IPS DF 19.7 (cell line): Measurements from ENCODE around the gene CENPP.

Source experiments
- DNase-seq: peaks from one replicate; pipeline ENCODE4 v3.0.0-alpha.2; 2013; ENCODE audit warnings: low read depth, low spot score

CENPP gene

DNA sequence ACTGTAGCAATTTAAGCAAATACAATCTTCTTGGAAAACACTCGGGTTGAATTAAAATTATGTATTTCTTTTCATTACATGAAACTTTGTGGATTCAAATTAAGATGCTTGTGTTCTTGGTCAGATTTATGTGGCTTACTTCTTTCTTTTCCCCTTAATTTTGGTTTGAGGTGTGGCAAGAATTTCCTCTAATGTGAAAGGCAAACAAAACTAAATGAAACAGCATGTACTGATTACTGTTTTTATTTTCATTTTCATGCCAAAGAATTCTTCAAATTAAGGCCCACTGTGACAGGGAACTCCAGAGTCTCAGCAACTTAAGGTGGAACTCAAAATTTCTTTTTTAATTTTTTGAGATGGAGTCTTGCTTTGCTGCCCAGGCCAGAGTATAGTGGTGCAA, 98.6 kb downstream of the CENPP start, which contains the start of gene OMD:
Gene OMD (minus strand): TSS at position 132 of the 400 bp plus-strand sequence. CDS start 6,913 bp downstream, outside the sequence.
- no peak for DNase-seq

GRCh38 chr9:92425474-92425873, 99.7 kb downstream of the CENPP start:
- DNase-seq, result no peak

DNA sequence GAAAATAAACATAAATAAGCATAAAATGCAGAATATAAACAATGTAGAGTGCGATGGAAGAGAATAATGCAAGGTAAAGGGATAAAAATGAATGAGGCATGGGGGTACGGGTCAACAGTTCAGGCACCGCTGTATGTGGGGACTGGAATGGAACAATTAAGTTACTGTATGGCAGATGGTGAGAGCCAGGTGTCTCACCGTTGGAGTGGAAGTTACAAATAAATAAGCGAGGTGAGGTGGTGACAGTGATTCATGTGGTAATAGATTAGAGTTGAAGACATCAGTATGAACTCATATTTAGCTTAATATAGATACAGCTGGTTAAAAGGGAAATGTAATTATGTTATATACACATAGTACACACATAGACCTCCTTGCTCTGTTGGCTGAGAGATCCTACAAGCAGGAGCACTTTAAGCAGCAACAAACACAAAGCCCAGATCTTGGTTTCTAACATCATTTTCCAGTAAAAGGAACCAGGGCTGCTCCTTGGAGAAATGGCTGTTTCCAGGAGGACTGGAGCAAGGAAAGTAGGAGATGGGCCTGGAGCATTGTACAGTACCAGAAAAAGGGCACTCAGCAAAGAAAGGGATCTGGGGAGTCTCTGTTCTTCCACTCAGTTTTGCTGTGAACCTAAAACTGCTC, 100.9 kb downstream of the CENPP start:
- DNase-seq, result no peak

- no peak for DNase-seq
Observed at GRCh38 chr9:92429836-92430235, 104.1 kb downstream of the CENPP start.

- DNase-seq, result no peak
Observed at GRCh38 chr9:92432350-92432749, 106.6 kb downstream of the CENPP start.

DNA sequence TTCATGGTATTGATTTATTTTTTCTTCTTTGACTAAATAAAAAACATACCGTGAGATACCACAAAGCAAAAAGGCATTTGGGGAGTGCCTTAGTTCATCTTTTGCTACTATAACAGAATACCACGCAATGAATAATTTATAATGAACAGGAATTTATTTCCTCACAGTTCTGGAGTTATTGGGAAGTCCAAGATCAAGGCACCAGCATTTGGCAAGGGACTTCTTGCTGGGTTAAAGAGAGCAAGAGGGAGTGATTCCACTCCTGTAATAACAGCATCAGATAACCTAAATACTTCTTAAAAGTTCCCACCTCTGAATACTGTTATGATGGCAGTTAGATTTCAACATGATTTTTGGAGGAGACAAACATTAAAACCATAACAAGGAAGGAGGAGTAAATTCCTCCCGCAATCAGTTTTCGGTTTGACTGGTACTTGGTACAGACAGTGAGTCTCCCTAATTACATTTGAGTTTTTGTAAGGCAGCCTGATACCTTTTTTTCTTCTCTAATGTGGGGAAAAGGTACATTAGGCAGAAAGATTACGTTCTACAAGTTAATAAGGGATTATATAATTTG, 107.3 kb downstream of the CENPP start:
- DNase-seq, result no peak

DNA sequence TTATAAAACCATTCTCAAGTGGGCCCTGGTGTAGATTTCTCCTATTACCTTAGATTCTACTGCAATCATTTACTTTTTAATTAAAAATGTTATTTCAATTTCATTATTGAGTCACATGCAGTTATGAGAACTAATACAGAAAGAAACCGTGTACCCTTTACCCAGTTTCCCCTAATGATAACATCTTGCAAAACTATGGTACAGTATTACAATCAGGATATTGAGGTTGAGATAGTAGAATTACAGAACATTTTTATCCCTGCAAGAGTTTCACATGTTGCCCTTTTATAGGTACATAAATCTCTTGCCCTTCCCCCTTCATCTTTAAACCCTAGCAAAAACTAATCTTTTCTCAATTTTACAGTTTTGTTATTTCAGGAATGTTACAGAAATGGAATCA, 109.5 kb downstream of the CENPP start:
- DNase-seq, result no peak

- no peak for DNase-seq
Observed at GRCh38 chr9:92438900-92439526, 113.3 kb downstream of the CENPP start.

DNA sequence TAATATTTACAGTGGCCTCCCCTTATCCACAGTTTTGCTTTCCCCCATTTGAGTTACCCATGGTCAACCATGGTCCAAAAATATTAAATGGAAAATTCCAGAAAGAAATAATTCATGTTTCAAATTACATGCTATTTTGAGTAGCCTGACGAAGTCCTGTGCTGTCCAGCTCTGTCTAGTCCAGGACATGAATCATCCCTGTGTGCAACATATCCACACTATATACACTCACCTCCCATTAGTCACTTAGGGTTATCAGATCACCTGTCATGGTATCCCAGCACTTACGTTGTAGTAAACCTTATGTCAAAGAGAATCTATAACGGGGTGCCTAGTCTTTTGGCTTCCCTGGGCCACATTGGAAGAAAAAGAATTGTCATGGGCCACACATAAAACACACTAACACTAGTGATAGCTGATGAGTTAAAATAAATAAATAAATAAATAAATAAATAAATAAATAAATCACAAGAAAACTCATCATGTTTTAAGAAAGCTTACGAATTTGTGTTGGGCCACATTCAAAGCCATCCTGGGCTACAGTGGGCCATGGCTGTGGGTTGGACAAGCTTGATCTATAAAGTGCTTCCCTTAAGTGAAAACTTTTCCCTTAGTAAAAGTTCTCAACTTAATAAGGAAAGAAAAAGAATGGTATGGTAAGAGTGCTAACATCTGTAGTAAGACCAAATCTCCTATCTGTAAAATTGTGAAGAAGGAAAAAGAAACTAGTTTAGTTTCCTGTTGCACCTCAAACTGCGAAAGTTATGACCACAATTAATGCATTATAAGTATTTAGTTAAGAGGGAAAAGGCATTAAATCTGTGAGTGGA, 114.4 kb downstream of the CENPP start:
- DNase-seq, result no peak

DNA sequence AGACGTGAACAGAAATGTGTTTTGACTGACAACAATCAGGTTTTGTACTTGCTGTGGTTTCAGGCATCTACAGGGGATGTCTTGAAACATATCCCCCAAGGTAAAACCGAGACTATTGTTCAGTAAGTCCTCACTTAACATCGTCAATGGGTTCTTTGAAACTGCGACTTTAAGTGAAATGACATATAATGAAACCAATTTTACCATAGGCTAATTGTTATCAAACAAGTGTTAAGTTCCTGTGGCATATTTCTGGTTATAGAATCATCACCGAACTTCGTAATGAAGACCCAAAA, 114.9 kb downstream of the CENPP start:
- DNase-seq, result no peak

GRCh38 chr9:92444841-92445240, 119.1 kb downstream of the CENPP start:
- DNase-seq, result no peak

- DNase-seq, result no peak
Observed at GRCh38 chr9:92446536-92446935, 120.8 kb downstream of the CENPP start.

- DNase-seq, result no peak
Observed at GRCh38 chr9:92455217-92455616, 129.5 kb downstream of the CENPP start.

DNA sequence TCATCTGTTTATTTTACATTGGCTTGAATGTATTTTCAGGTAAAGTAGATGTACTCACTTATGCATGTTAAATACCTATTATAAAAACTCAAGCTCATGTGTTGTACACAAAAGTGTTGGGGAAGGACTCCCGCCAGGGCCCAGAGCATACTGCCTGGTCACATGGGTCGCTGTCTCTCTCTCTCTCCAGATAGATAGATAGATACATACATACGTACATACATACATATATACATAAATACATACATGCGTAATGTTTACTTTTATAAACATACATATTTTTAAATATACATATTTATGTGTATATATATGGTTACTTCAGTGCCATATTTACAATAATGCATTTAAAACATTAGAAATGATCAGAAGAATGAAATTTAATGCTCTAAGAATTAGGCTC, 131.8 kb downstream of the CENPP start:
- no peak for DNase-seq

GRCh38 chr9:92463387-92463786, 137.6 kb downstream of the CENPP start:
- no peak for DNase-seq

GRCh38 chr9:92463984-92464383, 138.2 kb downstream of the CENPP start:
- DNase-seq, result no peak

GRCh38 chr9:92467041-92467440, 141.3 kb downstream of the CENPP start:
- no peak for DNase-seq

- no peak for DNase-seq
Observed at GRCh38 chr9:92467511-92467910, 141.8 kb downstream of the CENPP start.

- no peak for DNase-seq
Observed at GRCh38 chr9:92468206-92468605, 142.5 kb downstream of the CENPP start.

GRCh38 chr9:92474587-92474986, 148.8 kb downstream of the CENPP start:
- no peak for DNase-seq

DNA sequence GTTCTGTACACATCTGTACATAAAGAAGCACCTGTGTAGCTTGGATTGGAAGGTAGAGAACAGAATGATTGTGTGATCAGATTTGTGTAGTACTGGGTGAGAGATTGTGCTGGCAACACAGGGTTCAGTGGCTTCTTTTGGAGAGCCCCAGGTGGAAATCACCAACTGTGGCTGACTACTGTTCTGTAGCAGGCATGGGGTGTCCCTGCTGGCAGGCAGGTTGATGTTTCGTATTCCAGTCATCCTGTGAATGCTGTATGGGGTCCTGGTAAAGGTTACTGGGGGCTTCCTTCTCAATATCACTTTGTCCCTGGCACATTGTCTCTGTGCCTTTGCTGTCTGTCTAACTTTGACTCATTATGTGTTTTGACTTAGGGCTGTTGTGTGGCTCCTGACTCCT, 151.2 kb downstream of the CENPP start:
- no peak for DNase-seq

GRCh38 chr9:92478783-92479182, 153.0 kb downstream of the CENPP start:
- no peak for DNase-seq

DNA sequence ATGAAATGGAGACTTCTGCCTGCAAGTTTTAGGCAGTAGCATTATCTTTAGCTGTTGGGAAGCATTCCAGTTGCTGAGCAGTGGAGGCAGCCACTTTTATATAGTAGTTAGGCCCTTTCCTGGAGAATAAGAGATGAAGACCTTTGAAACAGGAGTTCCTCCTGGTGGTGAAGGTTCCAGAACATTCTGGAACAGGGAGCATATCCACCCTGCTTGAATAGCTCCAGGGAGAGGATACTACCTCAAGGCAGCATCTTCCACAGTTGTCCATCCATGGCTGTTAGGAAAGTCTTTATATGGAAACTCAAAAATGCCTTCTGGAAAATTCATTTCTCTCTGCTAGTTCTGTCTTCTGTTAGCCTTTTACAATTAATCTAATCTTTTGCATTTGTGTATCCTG, 153.6 kb downstream of the CENPP start:
- DNase-seq, result no peak
